Measurements from ENCODE around the gene MRS2. TPM values are rescaled to one million over a fixed set of nuclear protein-coding genes. Genes with fewer than 3 reads are reported as not detected.

Gene MRS2
- total RNA-seq, 1 experiment from 2014 or later = 85.8 TPM

- no peak overlapping the region for H3K9ac ChIP-seq (ENCODE audit: extremely low read depth, insufficient read length, low read length)
These were observed 22.4 kb downstream of the MRS2 start for GRCh38 chr6:24425091-24425490.

More at GRCh38 chr6:24425091-24425490, 22.4 kb downstream of the MRS2 start:
- Histone ChIP-seq H2BK5ac (ENCODE audit: insufficient read length, low read length) (no peak overlapping the region), H3K79me1 (ENCODE audit: insufficient read depth, low read depth, low read length, poor library complexity, severe bottlenecking) (no peaks in the 10 kb centered on the region), H3K27me3 (ENCODE audit: insufficient read depth, low read length) (no peaks in the 10 kb centered on the region), H3K9me3 (ENCODE audit: control insufficient read depth, low read depth, low read length) (no peaks in the 10 kb centered on the region), H3K56ac (ENCODE audit: insufficient read length, low read depth, low read length) (no peak overlapping the region), H3K23ac (ENCODE audit: insufficient read length, low read depth, low read length) (no peak overlapping the region), H2BK120ac (ENCODE audit: low read depth, low read length, poor library complexity, severe bottlenecking) (no peak overlapping the region), H3T11ph (ENCODE audit: low read length) (no peak overlapping the region), H3K4me2 (ENCODE audit: insufficient read depth, insufficient read length, low read length) (no peak overlapping the region), H2BK12ac (ENCODE audit: insufficient read length, low read depth, low read length) (no peak overlapping the region), H3K79me2 (ENCODE audit: insufficient read depth, low read length) (no peaks in the 10 kb centered on the region), H4K20me1 (ENCODE audit: control insufficient read depth, insufficient read depth, insufficient read length) (peaks cover 2% of the 10 kb centered on the region), H4K91ac (ENCODE audit: insufficient read length, low read depth, low read length) (no peak overlapping the region), H2AK5ac (ENCODE audit: insufficient read length, low read length) (no peak overlapping the region), H3K23me2 (ENCODE audit: insufficient read length, low read depth, low read length, poor library complexity, severe bottlenecking) (no peaks in the 10 kb centered on the region), H2BK15ac (ENCODE audit: low read depth, low read length) (no peak overlapping the region), H2AFZ (ENCODE audit: low read length) (no peak overlapping the region), H4K8ac (replicated peaks; ENCODE audit: insufficient read length, low read depth, low read length) (no peak overlapping the region), H3K14ac (ENCODE audit: insufficient read depth, low read length) (no peak overlapping the region), H3K4ac (ENCODE audit: low read depth, low read length) (no peak overlapping the region), H3K4me1 (ENCODE audit: insufficient read depth, low read length) (no peaks in the 10 kb centered on the region), H4K5ac (ENCODE audit: insufficient read length, low read depth, low read length) (no peak overlapping the region), H3K18ac (ENCODE audit: insufficient read length, low read depth, low read length) (no peak overlapping the region), H3K27ac (ENCODE audit: insufficient read length, low read depth, low read length) (no peak overlapping the region), H2BK20ac (ENCODE audit: low read depth, low read length, poor library complexity, severe bottlenecking) (no peak overlapping the region)
- H3K4me1 Mint-ChIP-seq = no peaks in the 10 kb centered on the region
- H3K27me3 Mint-ChIP-seq (ENCODE audit: low read depth) = no peaks in the 10 kb centered on the region
- no CpG with 5 or more reads among the region's 2 CpGs for WGBS (ENCODE audit: extremely low coverage, insufficient read length, low lambda C conversion rate)
- no peak overlapping the region for H3K27ac Mint-ChIP-seq
- peaks cover 16 to 56% (median 38%) of the 10 kb centered on the region in 3 experiments; a peak in 6 of 7 replicates for H3K36me3 Mint-ChIP-seq (ENCODE audit: insufficient read depth in 1 of 3, low read depth in 3 of 3)
- no peak for DNase-seq
- H3K4me3 Mint-ChIP-seq = no peak overlapping the region
- no peaks in the 10 kb centered on the region for H3K9me3 Mint-ChIP-seq
- TF ChIP-seq, protein P1, sequence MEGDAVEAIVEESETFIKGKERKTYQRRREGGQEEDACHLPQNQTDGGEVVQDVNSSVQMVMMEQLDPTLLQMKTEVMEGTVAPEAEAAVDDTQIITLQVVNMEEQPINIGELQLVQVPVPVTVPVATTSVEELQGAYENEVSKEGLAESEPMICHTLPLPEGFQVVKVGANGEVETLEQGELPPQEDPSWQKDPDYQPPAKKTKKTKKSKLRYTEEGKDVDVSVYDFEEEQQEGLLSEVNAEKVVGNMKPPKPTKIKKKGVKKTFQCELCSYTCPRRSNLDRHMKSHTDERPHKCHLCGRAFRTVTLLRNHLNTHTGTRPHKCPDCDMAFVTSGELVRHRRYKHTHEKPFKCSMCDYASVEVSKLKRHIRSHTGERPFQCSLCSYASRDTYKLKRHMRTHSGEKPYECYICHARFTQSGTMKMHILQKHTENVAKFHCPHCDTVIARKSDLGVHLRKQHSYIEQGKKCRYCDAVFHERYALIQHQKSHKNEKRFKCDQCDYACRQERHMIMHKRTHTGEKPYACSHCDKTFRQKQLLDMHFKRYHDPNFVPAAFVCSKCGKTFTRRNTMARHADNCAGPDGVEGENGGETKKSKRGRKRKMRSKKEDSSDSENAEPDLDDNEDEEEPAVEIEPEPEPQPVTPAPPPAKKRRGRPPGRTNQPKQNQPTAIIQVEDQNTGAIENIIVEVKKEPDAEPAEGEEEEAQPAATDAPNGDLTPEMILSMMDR (conservative IDR thresholded peaks at IDR 0.05) = no peak

Measured in H9 (cell line).